ENCODE results near the gene RAB23. TPM values are rescaled to one million over a fixed set of nuclear protein-coding genes. Genes with fewer than 3 reads are reported as not detected.

Gene RAB23
- total RNA-seq, 1 experiment from 2014 or later, result 8.4 TPM

- no peaks in the 10 kb centered on the region for H3K9me3 Mint-ChIP-seq (ENCODE audit: unreplicated experiment)
- no peaks in the 10 kb centered on the region for H3K36me3 Mint-ChIP-seq (ENCODE audit: insufficient read depth, unreplicated experiment)
- BruUV-seq (replicated peaks), result no TSS peak
- no peak for TF ChIP-seq CTCF (IDR thresholded peaks at IDR 0.05; ENCODE audit: unreplicated experiment)
- H3K27me3 Mint-ChIP-seq (ENCODE audit: insufficient read depth, unreplicated experiment), result no peaks in the 10 kb centered on the region
- POLR2A ChIA-PET, result no interaction called here
- no peak for DNase-seq (ENCODE audit: unreplicated experiment)
- peaks cover 7% of the 10 kb centered on the region for H3K4me1 Mint-ChIP-seq (ENCODE audit: insufficient read depth, unreplicated experiment)
- CTCF ChIA-PET, result interaction anchor here (0.6 to 1.1 kb wide), 3 partner anchors 11 to 353 kb away, joined by 3 read pairs; no protein-coding TSS in a partner anchor
- no peak overlapping the region for H3K4me3 Mint-ChIP-seq (ENCODE audit: unreplicated experiment)
- intact Hi-C loops (cut with micrococcal nuclease), result no loop called here
- H3K27ac Mint-ChIP-seq (ENCODE audit: low read depth, unreplicated experiment), result no peak overlapping the region
Measured at GRCh38 chr6:57255451-57256169, 33.5 kb upstream of the RAB23 start.

- no peak overlapping the region for H3K27ac Mint-ChIP-seq (ENCODE audit: low read depth, unreplicated experiment)
- TF ChIP-seq CTCF (IDR thresholded peaks at IDR 0.05; ENCODE audit: unreplicated experiment), result no peak
- H3K4me3 Mint-ChIP-seq (ENCODE audit: unreplicated experiment), result no peak overlapping the region
- no peak for DNase-seq (ENCODE audit: unreplicated experiment)
- no TSS peak for BruUV-seq (replicated peaks)
- ChIA-PET CTCF (interaction anchor here (0.5 to 1.1 kb wide), 2 partner anchors 96 to 352 kb away, joined by 3 read pairs; no protein-coding TSS in a partner anchor), POLR2A (interaction anchor here (1.1 kb wide), 1 partner anchor 11 kb away, joined by 3 read pairs; no protein-coding TSS in a partner anchor)
- H3K36me3 Mint-ChIP-seq (ENCODE audit: insufficient read depth, unreplicated experiment), result no peaks in the 10 kb centered on the region
- no peaks in the 10 kb centered on the region for H3K9me3 Mint-ChIP-seq (ENCODE audit: unreplicated experiment)
- H3K27me3 Mint-ChIP-seq (ENCODE audit: insufficient read depth, unreplicated experiment), result no peaks in the 10 kb centered on the region
- H3K4me1 Mint-ChIP-seq (ENCODE audit: insufficient read depth, unreplicated experiment), result peaks cover 7% of the 10 kb centered on the region
- intact Hi-C loops (cut with micrococcal nuclease), result no loop called here
Measured at GRCh38 chr6:57254055-57254717, 32.1 kb upstream of the RAB23 start.

GRCh38 chr6:57252975-57253374, 30.9 kb upstream of the RAB23 start:
- intact Hi-C loops (cut with micrococcal nuclease), result no loop called here
- ChIA-PET POLR2A (interaction anchor here (0.6 to 1.1 kb wide), 3 partner anchors 12 to 57 kb away, joined by 3 to 4 read pairs (median 3); no protein-coding TSS in a partner anchor), CTCF (interaction anchor here (0.6 to 1.1 kb wide), 3 partner anchors 13 to 135 kb away, joined by 3 to 4 read pairs (median 3); no protein-coding TSS in a partner anchor)
- Mint-ChIP-seq H3K4me3 (ENCODE audit: unreplicated experiment) (no peak overlapping the region), H3K9me3 (ENCODE audit: unreplicated experiment) (no peaks in the 10 kb centered on the region), H3K27me3 (ENCODE audit: insufficient read depth, unreplicated experiment) (no peaks in the 10 kb centered on the region), H3K4me1 (ENCODE audit: insufficient read depth, unreplicated experiment) (peaks cover 7% of the 10 kb centered on the region), H3K36me3 (ENCODE audit: insufficient read depth, unreplicated experiment) (no peaks in the 10 kb centered on the region), H3K27ac (ENCODE audit: low read depth, unreplicated experiment) (no peak overlapping the region)
- BruUV-seq (replicated peaks), result no TSS peak
- TF ChIP-seq CTCF (IDR thresholded peaks at IDR 0.05; ENCODE audit: unreplicated experiment), result no peak
- DNase-seq (ENCODE audit: unreplicated experiment), result no peak

- ChIA-PET POLR2A (no interaction called here), CTCF (interaction anchor here (1.1 kb wide), 1 partner anchor 15 kb away, joined by 4 read pairs; no protein-coding TSS in a partner anchor)
- intact Hi-C loops (cut with micrococcal nuclease), result no loop called here
- peaks cover 7% of the 10 kb centered on the region for H3K4me1 Mint-ChIP-seq (ENCODE audit: insufficient read depth, unreplicated experiment)
- H3K4me3 Mint-ChIP-seq (ENCODE audit: unreplicated experiment), result no peak overlapping the region
- BruUV-seq (replicated peaks), result no TSS peak
- no peaks in the 10 kb centered on the region for H3K9me3 Mint-ChIP-seq (ENCODE audit: unreplicated experiment)
- no peak for TF ChIP-seq CTCF (IDR thresholded peaks at IDR 0.05; ENCODE audit: unreplicated experiment)
- H3K36me3 Mint-ChIP-seq (ENCODE audit: insufficient read depth, unreplicated experiment), result no peaks in the 10 kb centered on the region
- no peak for DNase-seq (ENCODE audit: unreplicated experiment)
- H3K27me3 Mint-ChIP-seq (ENCODE audit: insufficient read depth, unreplicated experiment), result no peaks in the 10 kb centered on the region
- no peak overlapping the region for H3K27ac Mint-ChIP-seq (ENCODE audit: low read depth, unreplicated experiment)
Measured at GRCh38 chr6:57252137-57252536, 30.0 kb upstream of the RAB23 start.

All from MCF 10A (cell line).